Astrocyte of the spinal cord (primary cell): ENCODE measurements around the gene HAPSTR1.

Experiments used
- DNase-seq: peaks from one replicate; pipeline ENCODE4 v3.0.0; 2011; ENCODE audit warnings: low read depth, low spot score
- H3K4me3 ChIP-seq: 2 replicates; pipeline ENCODE4 v1.5.1; 2011; ENCODE audit warnings: low read depth, mild to moderate bottlenecking, low read length, moderate library complexity
- CTCF ChIP-seq: IDR thresholded peaks from 2 replicates; pipeline ENCODE4 v1.5.1; 2012; ENCODE audit warnings: low read depth, mild to moderate bottlenecking, low read length, inconsistent platforms
- in situ Hi-C: cut with HindIII; loops from 2 replicates; pipeline ENCODE4 v1.10.0; 2017; ENCODE audit warnings: low sequenced_read_pairs

HAPSTR1 gene

GRCh38 chr16:9055661-9056060 lies 35.8 kb upstream of the HAPSTR1 start:
- TF ChIP-seq CTCF, result no peak
- no peak overlapping the region for H3K4me3 ChIP-seq
- peak; percentile 79 for DNase-seq
- in situ Hi-C loops, result no loop called here

- in situ Hi-C loops, result no loop called here
- no peak overlapping the region for H3K4me3 ChIP-seq
- TF ChIP-seq CTCF, result no peak
- no peak for DNase-seq
Measured at GRCh38 chr16:9056061-9056460, 35.4 kb upstream of the HAPSTR1 start.

GRCh38 chr16:9058211-9058610 lies 33.2 kb upstream of the HAPSTR1 start:
- in situ Hi-C loops, result no loop called here
- TF ChIP-seq CTCF, result no peak
- no peak overlapping the region for H3K4me3 ChIP-seq
- no peak for DNase-seq

- DNase-seq, result no peak
- in situ Hi-C loops, result no loop called here
- no peak for TF ChIP-seq CTCF
- no peak overlapping the region for H3K4me3 ChIP-seq
Measured at GRCh38 chr16:9060225-9060624, 31.2 kb upstream of the HAPSTR1 start.

GRCh38 chr16:9061358-9061813 lies 30.1 kb upstream of the HAPSTR1 start:
- in situ Hi-C loops, result no loop called here
- DNase-seq, result no peak
- TF ChIP-seq CTCF, result no peak
- no peak overlapping the region for H3K4me3 ChIP-seq

DNA sequence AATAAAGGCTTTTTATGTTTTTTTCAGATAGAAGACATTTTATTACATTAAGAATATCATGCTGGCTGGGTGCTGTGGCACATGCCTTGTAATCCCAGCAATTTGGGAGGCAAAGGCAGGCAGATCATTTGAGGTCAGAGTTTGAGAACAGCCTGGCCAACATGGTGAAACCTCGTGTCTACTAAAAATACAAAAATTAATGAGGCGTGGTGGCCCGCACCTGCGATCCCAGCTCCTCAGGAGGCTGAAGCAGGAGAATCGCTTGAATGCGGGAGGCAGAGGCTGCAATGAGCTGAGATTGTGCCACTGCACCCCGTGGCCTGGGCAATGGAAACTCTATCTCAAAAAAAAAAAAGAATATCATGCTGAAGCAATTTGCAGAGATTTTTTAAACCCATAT lies 29.1 kb upstream of the HAPSTR1 start:
- TF ChIP-seq CTCF, result no peak
- DNase-seq, result no peak
- in situ Hi-C loops, result no loop called here
- no peak overlapping the region for H3K4me3 ChIP-seq

- in situ Hi-C loops, result no loop called here
- no peak for DNase-seq
- TF ChIP-seq CTCF, result no peak
- no peak overlapping the region for H3K4me3 ChIP-seq
Measured at GRCh38 chr16:9065077-9065476, 26.4 kb upstream of the HAPSTR1 start.
